ENCODE measurements around the gene GOLGA8T.
"Not testable (repeated sequence)": the region's sequence is repeated elsewhere in the genome, so short reads cannot be mapped to it uniquely, and the experiment has no call there.

The GOLGA8T gene

DNA sequence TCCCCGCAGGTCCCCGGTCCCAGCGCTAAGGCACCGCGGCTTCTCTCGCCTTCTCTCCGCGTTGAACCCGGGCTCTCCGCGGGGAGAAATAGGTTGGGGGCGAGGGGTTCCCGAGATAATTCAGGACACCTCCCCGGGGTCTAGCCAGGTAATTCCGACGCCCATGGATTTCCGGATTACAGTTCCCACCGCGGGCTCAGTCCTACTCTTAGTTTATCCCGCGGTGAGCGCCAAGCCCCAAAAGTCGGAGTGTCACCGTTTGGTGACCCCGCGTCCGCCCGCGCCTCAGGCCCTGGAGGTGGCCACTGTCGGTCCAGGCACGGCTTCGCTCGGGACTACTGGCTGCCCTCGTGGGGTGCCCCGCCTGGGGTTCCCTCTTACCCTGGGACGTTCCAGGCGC, 56.8 kb downstream of the GOLGA8T start:
- H3K9me3 ChIP-seq (ENCODE audit: control insufficient read depth, low read length); H3K27ac ChIP-seq (ENCODE audit: low read depth, low read length, severe bottlenecking); H3K4me1 ChIP-seq (ENCODE audit: control insufficient read depth, insufficient read depth, low read length, poor library complexity, severe bottlenecking); H3K4me3 ChIP-seq (ENCODE audit: extremely low read depth, insufficient read depth, low read length, poor library complexity, severe bottlenecking); H3K36me3 ChIP-seq (ENCODE audit: control insufficient read depth, insufficient read depth, low read length): not testable (repeated sequence)
- no CpG with 5 or more reads among the region's 37 CpGs for WGBS, 2 experiments (ENCODE audit: insufficient coverage in 2 of 2)

DNA sequence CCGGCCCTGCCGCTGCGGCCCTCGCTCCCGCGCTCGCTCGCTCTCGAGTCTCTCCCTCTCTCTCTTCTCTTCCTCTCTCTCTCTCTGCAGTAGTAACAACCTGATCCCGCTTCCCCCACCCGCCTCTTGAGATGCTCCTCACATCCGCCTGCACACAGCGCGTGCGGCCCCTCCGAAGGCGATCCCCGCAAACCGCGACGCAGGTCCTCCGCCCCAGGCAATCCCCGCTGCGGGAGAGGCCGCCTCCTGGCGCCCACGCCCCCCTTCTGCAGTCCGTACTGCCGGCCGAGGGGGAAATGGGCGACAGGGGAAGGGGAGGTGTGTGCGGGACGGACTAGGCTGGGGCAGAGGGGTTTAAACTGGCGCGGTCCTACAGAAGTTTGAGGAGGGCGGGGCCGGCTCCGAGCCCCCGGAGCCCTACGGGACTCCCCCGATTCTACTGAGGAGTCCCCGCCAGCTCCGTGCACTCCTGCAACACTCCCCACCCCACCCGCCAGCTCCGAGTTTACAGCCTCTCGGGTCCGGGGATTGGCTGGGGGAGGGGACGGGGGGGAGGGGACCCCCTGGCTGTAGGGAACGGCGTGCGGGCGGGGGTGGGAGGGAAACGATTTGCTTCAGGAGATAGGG, 57.4 kb downstream of the GOLGA8T start:
- not testable (repeated sequence) for H3K27ac ChIP-seq (ENCODE audit: low read depth, low read length, severe bottlenecking); H3K4me1 ChIP-seq (ENCODE audit: control insufficient read depth, insufficient read depth, low read length, poor library complexity, severe bottlenecking); H3K4me3 ChIP-seq (ENCODE audit: extremely low read depth, insufficient read depth, low read length, poor library complexity, severe bottlenecking); H3K36me3 ChIP-seq (ENCODE audit: control insufficient read depth, insufficient read depth, low read length); H3K9me3 ChIP-seq (ENCODE audit: control insufficient read depth, low read length)
- no CpG with 5 or more reads among the region's 53 CpGs for WGBS, 2 experiments (ENCODE audit: insufficient coverage in 2 of 2)

- H3K27ac ChIP-seq (ENCODE audit: low read depth, low read length, severe bottlenecking); H3K9me3 ChIP-seq (ENCODE audit: control insufficient read depth, low read length); H3K4me3 ChIP-seq (ENCODE audit: extremely low read depth, insufficient read depth, low read length, poor library complexity, severe bottlenecking); H3K4me1 ChIP-seq (ENCODE audit: control insufficient read depth, insufficient read depth, low read length, poor library complexity, severe bottlenecking); H3K36me3 ChIP-seq (ENCODE audit: control insufficient read depth, insufficient read depth, low read length): not testable (repeated sequence)
- WGBS, 2 experiments (ENCODE audit: insufficient coverage in 2 of 2) = no CpG with 5 or more reads among the region's 9 CpGs
These were observed 58.0 kb downstream of the GOLGA8T start for GRCh38 chr15:30192892-30193291.

Data from mesodermal cell (in vitro differentiated cells).